Naive thymus-derived CD8-positive, alpha-beta T cell (primary cell): ENCODE results near the gene STK11. TPM values are rescaled to one million over a fixed set of nuclear protein-coding genes. Genes with fewer than 3 reads are reported as not detected.
"Not testable (repeated sequence)": the region's sequence is repeated elsewhere in the genome, so short reads cannot be mapped to it uniquely, and the experiment has no call there.

ENCODE experiments used
- ATAC-seq, 2 donors: fragments of 150-1000 bp; cut with Tn5 transposase in 1 of 2; sonication (Bioruptor Pico), chemical (Tn5 transposase) in 1 of 2; 1 replicate in 1 of 2; 2 replicates in 1 of 2; pipeline ENCODE4 v1.10.0; 2021; ENCODE audit warnings: mild to moderate bottlenecking in 2 of 2, moderate library complexity in 2 of 2
- POLR2A ChIA-PET: fragments of 350-600 bp; sonication (Branson Sonifier 250); formaldehyde crosslinking; loops from one replicate; lab custom pipeline; 2021; ENCODE audit warnings: antibody characterized with exemption; lab: Charles Lee
- DNase-seq, 10 donors: peaks; one replicate each; pipeline versions ENCODE4 v3.0.0 to v3.0.0-alpha.2; 2020 to 2022
- H3K27ac Mint-ChIP-seq, 10 donors: one replicate each; pipeline ENCODE4 v1.8.0; 2020 to 2022; ENCODE audit warnings: mild to moderate bottlenecking in 10 of 10, mixed read lengths in 10 of 10, moderate library complexity in 4 of 10, inconsistent platforms in 1 of 10
- H3K27me3 Mint-ChIP-seq, 5 donors: one replicate each; pipeline ENCODE4 v1.8.0; 2021 to 2022; ENCODE audit warnings: mixed read lengths in 5 of 5
- H3K36me3 Mint-ChIP-seq, 3 donors: one replicate each; pipeline ENCODE4 v1.8.0; 2020 to 2022; ENCODE audit warnings: mixed read lengths in 3 of 3, mild to moderate bottlenecking in 2 of 3, inconsistent platforms in 1 of 3
- H3K4me1 Mint-ChIP-seq, 4 donors: one replicate each; pipeline ENCODE4 v1.8.0; 2021 to 2022; ENCODE audit warnings: mixed read lengths in 4 of 4
- H3K4me3 Mint-ChIP-seq, 10 donors: one replicate each; pipeline ENCODE4 v1.8.0; 2020 to 2022; ENCODE audit warnings: mild to moderate bottlenecking in 10 of 10, mixed read lengths in 10 of 10, moderate library complexity in 6 of 10, inconsistent platforms in 1 of 10
- H3K9me3 Mint-ChIP-seq, 9 donors: one replicate each; pipeline ENCODE4 v1.8.0; 2020 to 2022; ENCODE audit warnings: mixed read lengths in 9 of 9, mild to moderate bottlenecking in 3 of 9, inconsistent platforms in 1 of 9, moderate library complexity in 1 of 9
- polyA plus RNA-seq, 3 donors: library from polyadenylated mRNA; unstranded; fragments of 300-500 nt; fragmentation: Illumina TruSeq; gene quantifications; one replicate each; pipeline ENCODE4 v1.2.3, GENCODE V29; 2021
- total RNA-seq, 8 experiments: library from RNA in 2 of 8; stranded (reverse) in 2 of 8; gene quantifications; one replicate each; pipeline ENCODE4 v1.2.3 and lab custom pipeline; 2021 to 2026

STK11 gene
- total and polyA plus RNA-seq, 5 experiments from 2014 or later: 12.3 to 96.0 (median 43.9) TPM

DNA sequence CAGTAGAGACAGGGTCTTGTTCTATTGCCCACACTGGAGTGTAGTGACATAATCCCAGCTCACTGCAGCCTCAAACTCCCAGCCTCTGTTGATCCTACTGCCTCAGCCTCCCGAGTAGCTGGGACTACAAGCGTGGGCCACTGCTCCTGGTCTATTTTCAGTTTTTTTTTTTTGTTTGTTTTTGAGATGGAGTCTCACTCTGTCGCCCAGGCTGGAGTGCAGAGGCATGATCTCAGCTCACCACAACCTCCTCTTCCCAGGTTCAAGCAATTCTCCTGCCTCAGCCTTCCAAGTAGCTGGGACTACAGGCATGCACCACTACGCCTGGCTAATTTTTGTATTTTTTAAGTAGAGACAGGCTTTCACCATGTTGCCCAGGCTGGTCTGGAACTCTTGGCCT lies 5.0 kb upstream of the STK11 start:
- Mint-ChIP-seq H3K27ac (peak overlapping the region in 3 of 10 donors; percentile 28 to 75 (median 41)), H3K4me1 (peaks cover 9 to 22% (median 13%) of the 10 kb centered on the region in 4 donors)
- DNase-seq, ATAC-seq, H3K4me3 Mint-ChIP-seq, H3K9me3 Mint-ChIP-seq, H3K27me3 Mint-ChIP-seq, H3K36me3 Mint-ChIP-seq: not testable (repeated sequence)
- POLR2A ChIA-PET: interaction anchor here (1.1 kb wide), 1 partner anchor 93 kb away, joined by 5 read pairs; no protein-coding TSS in a partner anchor

DNA sequence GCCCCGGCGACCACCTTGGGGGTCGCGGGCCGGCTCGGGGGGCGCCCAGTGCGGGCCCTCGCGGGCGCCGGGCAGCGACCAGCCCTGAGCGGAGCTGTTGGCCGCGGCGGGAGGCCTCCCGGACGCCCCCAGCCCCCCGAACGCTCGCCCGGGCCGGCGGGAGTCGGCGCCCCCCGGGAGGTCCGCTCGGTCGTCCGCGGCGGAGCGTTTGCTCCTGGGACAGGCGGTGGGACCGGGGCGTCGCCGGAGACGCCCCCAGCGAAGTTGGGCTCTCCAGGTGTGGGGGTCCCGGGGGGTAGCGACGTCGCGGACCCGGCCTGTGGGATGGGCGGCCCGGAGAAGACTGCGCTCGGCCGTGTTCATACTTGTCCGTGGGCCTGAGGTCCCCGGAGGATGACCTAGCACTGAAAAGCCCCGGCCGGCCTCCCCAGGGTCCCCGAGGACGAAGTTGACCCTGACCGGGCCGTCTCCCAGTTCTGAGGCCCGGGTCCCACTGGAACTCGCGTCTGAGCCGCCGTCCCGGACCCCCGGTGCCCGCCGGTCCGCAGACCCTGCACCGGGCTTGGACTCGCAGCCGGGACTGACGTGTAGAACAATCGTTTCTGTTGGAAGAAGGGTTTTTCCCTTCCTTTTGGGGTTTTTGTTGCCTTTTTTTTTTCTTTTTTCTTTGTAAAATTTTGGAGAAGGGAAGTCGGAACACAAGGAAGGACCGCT lies 729 bp downstream of the STK11 start:
- Mint-ChIP-seq H3K4me3 (peak overlapping the region; percentile 91 to 98 (median 94)), H3K27me3 (no peaks in the 10 kb centered on the region), H3K27ac (peak overlapping the region; percentile 82 to 96 (median 92)), H3K9me3 (no peaks in the 10 kb centered on the region), H3K4me1 (peaks cover 19 to 51% (median 42%) of the 10 kb centered on the region in 4 donors), H3K36me3 (peaks cover 0 to 3% (median 1%) of the 10 kb centered on the region in 3 donors)
- DNase-seq (no peak), ATAC-seq (no peak)
- POLR2A ChIA-PET: interaction anchor here (0.5 to 1.3 kb wide), 7 partner anchors 11 to 286 kb away, joined by 3 to 5 read pairs (median 4); no protein-coding TSS in a partner anchor

DNA sequence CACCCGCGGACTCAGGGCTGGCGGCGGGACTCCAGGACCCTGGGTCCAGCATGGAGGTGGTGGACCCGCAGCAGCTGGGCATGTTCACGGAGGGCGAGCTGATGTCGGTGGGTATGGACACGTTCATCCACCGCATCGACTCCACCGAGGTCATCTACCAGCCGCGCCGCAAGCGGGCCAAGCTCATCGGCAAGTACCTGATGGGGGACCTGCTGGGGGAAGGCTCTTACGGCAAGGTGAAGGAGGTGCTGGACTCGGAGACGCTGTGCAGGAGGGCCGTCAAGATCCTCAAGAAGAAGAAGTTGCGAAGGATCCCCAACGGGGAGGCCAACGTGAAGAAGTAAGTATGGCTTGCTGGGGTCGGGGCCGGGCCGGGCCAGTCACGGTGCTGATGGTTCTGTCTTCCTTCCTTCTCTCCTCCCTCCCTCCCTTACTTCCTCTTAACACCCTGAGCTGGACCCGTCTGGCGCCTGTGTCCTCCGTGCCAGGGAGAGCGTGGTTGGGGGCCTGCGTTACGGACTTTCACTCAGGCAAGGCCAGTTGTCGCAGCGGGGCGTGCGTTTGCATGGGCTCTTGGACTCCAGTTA lies 1.4 kb downstream of the STK11 start:
- peaks cover 0 to 6% (median 1%) of the 10 kb centered on the region in 3 donors for H3K36me3 Mint-ChIP-seq
- POLR2A ChIA-PET: interaction anchor here (0.5 to 1.3 kb wide), 7 partner anchors 12 to 287 kb away, joined by 3 to 5 read pairs (median 4); no protein-coding TSS in a partner anchor
- ATAC-seq (no peak), DNase-seq (peak in 3 of 10 donors; percentile 33 to 38 (median 35))
- peak overlapping the region; percentile 82 to 96 (median 92) for H3K27ac Mint-ChIP-seq
- no peaks in the 10 kb centered on the region for H3K9me3 Mint-ChIP-seq
- H3K4me3 Mint-ChIP-seq: peak overlapping the region; percentile 91 to 98 (median 94)
- H3K27me3 Mint-ChIP-seq: no peaks in the 10 kb centered on the region
- H3K4me1 Mint-ChIP-seq: peaks cover 22 to 55% (median 47%) of the 10 kb centered on the region in 4 donors

DNA sequence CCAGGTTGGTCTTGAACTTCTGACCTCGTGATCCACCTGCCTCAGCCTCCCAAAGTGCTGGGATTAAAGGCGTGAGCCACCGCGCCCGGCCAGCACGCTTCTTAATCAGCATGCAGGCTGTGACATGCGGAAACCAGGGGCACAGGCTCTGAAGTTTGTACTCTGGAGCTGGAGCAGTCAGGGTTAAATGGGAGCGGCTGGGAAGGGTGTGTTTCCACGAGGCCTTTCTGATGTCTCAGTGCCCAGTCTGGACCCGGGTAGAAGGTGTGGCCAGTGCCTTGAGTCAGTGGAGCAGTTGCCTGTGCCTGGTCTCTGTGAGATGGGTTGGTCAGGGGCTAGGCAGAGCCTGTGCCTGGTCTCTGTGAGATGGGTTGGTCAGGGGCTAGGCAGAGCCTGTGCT lies 3.3 kb downstream of the STK11 start:
- DNase-seq, H3K9me3 Mint-ChIP-seq, ATAC-seq, H3K27me3 Mint-ChIP-seq: not testable (repeated sequence)
- H3K27ac Mint-ChIP-seq: peak overlapping the region in 2 of 10 donors; percentile 15 to 18
- peak overlapping the region in 7 of 10 donors; percentile 22 to 96 (median 51) for H3K4me3 Mint-ChIP-seq
- H3K36me3 Mint-ChIP-seq: peaks cover 0 to 14% (median 1%) of the 10 kb centered on the region in 3 donors
- H3K4me1 Mint-ChIP-seq: peaks cover 21 to 53% (median 45%) of the 10 kb centered on the region in 4 donors
- POLR2A ChIA-PET: interaction anchor here (1.2 kb wide), 1 partner anchor 141 kb away, joined by 3 read pairs; no protein-coding TSS in a partner anchor

DNA sequence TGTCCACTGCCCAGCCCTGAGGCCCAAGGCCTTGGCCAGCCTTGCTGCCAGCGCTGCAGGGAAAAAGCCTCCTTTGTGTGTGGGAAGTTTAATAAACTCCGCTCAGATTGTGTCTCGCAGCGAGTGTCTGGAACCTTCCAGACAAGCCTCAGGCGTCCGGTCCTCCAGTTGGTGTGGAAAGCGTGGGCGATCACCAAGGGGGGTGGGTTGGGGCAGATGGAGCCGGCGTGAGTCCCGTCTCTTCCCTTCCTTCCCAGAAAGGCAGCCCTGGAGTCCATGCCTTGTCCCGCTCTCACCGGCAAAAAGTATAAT lies 4.6 kb downstream of the STK11 start:
- Mint-ChIP-seq H3K36me3 (peaks cover 0 to 16% (median 1%) of the 10 kb centered on the region in 3 donors), H3K27ac (peak overlapping the region in 5 of 10 donors; percentile 11 to 76 (median 14)), H3K9me3 (no peaks in the 10 kb centered on the region), H3K4me1 (peaks cover 24 to 52% (median 46%) of the 10 kb centered on the region in 4 donors), H3K4me3 (peak overlapping the region in 4 of 10 donors; percentile 36 to 48 (median 44)), H3K27me3 (no peaks in the 10 kb centered on the region)
- POLR2A ChIA-PET: interaction anchor here (0.7 to 1.2 kb wide), 4 partner anchors 16 to 198 kb away, joined by 3 to 4 read pairs (median 4); no protein-coding TSS in a partner anchor
- no peak for DNase-seq
- no peak for ATAC-seq

DNA sequence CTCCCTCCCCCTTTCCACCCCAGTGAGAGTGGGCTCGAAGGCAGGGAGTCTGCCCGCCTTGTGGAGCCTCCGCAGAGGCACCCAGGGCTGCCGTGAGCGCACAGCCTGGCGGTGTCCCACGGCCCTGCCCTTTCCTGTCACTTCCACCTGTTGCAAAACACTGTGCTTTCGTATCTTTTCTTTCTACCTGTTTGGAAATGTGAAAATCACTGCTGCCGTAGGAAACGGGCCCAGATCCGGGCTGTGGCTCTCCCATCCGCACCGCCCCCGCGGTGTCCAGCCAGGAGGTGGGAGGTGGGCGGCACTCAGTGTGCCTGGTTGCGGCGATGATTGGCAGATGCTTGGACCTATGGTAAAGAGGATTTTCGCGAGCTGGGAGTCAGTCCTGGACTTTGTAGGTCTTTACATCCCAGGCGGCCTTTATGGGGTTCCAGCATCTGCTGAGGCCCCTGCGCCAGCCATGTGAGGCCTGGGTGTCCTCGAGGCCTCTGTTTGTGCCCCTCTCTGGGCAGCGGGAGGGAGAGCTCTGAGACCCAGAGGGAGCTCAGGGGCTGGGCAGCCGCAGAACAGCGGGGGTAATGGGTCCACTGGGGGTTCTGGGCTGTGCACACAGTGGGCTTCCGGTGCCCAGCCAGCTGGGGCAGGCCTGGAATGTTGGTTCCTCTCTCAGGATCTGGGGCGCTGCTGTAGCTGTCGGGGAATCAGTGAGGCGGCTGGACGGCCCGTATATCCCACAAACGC lies 6.1 kb downstream of the STK11 start:
- ATAC-seq (no peak), DNase-seq (no peak)
- Mint-ChIP-seq H3K36me3 (peaks cover 0 to 18% (median 1%) of the 10 kb centered on the region in 3 donors), H3K27me3 (no peaks in the 10 kb centered on the region), H3K4me3 (peak overlapping the region in 4 of 10 donors; percentile 7 to 60 (median 35)), H3K27ac (peak overlapping the region in 4 of 10 donors; percentile 8 to 82 (median 38)), H3K4me1 (peaks cover 23 to 54% (median 47%) of the 10 kb centered on the region in 4 donors), H3K9me3 (no peaks in the 10 kb centered on the region)
- POLR2A ChIA-PET: interaction anchor here (0.6 to 1.5 kb wide), 3 partner anchors 47 to 156 kb away, joined by 3 to 6 read pairs (median 3); no protein-coding TSS in a partner anchor

DNA sequence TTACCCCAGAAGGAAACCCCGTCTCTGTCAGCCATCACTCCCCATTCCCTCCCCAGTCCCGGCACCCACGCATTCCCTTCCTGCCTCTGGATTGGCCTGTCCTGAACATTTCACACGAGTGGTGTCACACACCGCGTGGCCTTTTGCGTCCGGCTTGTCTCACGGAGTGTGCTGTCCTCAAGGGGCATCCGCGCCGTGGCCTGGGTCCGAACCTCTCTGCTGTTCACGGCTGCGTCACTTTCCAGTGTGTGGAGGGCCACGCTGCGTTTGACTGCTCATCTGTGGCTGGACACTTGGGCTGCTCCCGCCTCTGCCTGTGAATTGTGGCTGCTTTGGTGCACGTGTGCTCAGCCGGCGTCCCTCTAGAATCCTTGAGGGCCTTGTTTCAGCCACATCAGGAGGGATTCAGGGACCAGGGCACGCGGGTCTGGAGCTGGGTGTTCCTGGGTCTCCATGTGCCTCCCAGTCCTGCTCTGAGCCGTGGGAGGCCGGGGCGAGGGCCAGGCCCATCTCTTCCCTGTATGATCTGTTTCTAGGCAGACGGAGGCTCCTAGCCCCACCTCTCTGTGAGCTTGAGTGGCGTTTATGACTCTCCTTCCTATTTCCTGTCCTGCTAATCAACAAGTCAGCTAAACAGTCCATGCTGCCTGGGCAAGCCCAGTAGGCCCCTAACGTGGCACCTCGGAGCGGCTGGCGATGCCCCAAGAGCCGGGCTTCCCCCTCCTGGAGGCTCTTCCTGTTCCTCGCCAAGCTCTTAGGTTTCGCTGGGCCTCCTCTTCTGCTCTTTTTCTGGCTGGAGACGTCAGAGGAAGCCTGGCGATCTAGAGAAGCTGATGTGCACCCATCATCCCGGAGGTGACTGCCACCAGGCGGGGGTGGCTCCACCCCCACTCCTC lies 8.1 kb downstream of the STK11 start:
- H3K36me3 Mint-ChIP-seq: peaks cover 0 to 23% (median 0%) of the 10 kb centered on the region in 3 donors
- peaks cover 16 to 47% (median 31%) of the 10 kb centered on the region in 4 donors for H3K4me1 Mint-ChIP-seq
- ATAC-seq (peak; percentile 77 to 96), DNase-seq (peak in 6 of 10 donors; percentile 41 to 61 (median 52))
- H3K27ac Mint-ChIP-seq: peak overlapping the region; percentile 85 to 95 (median 90)
- H3K9me3 Mint-ChIP-seq: no peaks in the 10 kb centered on the region
- POLR2A ChIA-PET: interaction anchor here (0.6 to 1.1 kb wide), 6 partner anchors 21 to 216 kb away, joined by 3 to 4 read pairs (median 3); partner anchors contain the start of genes ARHGAP45 and ATP5F1D
- no peaks in the 10 kb centered on the region for H3K27me3 Mint-ChIP-seq
- H3K4me3 Mint-ChIP-seq: peak overlapping the region; percentile 40 to 89 (median 74)

DNA sequence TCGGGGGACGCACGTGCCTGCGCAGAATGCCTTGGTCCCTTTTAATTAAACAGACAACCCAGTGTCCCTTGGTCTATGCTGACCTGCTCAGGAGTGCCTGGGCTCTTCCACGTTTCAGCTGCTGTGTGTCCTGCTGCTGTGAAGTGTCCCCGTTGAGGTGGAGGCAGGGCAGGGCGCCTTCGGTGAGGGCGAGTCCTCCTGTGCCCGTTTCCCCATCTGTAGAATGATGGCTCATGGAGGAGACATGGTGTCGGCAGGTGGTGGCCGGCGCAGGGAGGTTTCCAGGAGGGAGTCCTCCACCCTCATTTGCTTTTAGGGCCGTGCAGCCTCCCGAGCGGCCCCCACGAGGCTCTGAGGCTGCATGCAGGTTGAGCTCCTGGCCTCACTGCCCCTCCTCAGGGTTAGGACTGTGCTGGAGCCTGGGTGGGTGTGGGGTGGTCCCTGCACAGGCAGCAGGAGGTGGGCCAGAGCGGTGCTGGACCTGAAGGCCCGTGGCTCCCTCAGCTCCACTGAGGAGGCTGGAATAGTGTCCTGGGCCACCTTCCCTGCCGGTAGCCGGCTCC lies 8.8 kb downstream of the STK11 start:
- Mint-ChIP-seq H3K27me3 (no peaks in the 10 kb centered on the region), H3K4me1 (peaks cover 16 to 43% (median 29%) of the 10 kb centered on the region in 4 donors), H3K27ac (peak overlapping the region; percentile 85 to 95 (median 90)), H3K36me3 (peaks cover 0 to 23% (median 0%) of the 10 kb centered on the region in 3 donors), H3K4me3 (peak overlapping the region in 8 of 10 donors; percentile 47 to 89 (median 74)), H3K9me3 (no peaks in the 10 kb centered on the region)
- no peak for DNase-seq
- no peak for ATAC-seq
- POLR2A ChIA-PET: interaction anchor here (0.6 to 1.1 kb wide), 3 partner anchors 22 to 217 kb away, joined by 3 to 4 read pairs (median 3); partner anchors contain the start of gene ARHGAP45

DNA sequence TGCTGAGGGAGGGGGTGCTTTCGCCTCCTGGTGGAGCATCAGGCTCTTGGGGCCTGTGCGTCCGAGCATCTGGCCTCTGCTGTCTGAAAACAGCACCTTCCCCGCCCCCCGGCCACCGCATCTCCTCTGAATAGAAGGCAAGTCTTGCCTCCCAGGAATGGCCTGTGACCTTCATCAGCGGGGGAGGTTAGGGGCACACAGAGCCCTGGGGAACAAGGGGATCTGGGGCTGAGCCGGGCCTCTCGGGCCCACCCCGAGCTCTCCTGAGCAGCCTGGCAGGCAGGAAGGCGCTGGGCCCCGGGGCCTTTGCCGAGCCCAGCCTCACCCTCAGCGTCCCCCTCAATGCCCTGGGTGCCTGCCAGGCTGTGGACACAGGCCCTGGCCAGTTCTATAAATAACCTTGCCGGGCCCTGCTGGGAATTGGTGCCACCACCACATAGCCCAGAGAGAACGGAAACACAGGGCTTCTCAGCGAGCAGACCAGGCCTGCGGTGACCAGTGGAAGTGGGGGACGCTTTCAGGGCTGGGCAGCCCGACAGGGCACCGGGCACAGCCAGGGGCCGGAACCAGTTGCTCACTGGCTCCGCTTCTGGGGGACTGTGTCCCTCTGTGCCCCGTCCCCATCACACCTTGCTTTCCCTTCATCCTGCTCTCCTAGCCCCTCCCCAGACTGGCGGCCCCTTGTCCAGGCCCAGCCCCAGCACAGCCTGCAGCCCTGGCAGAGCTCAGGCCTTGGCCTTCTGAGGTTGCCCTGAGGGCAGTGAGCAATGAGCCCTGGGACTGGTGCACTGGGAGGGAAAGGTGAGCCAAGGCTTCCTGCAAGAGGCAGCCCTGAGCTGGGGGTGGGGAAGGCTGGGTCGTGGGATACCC lies 9.5 kb downstream of the STK11 start:
- Mint-ChIP-seq H3K27me3 (no peaks in the 10 kb centered on the region), H3K9me3 (no peaks in the 10 kb centered on the region), H3K27ac (peak overlapping the region in 3 of 10 donors; percentile 61 to 78 (median 70)), H3K4me3 (peak overlapping the region in 1 of 10 donors; percentile 38), H3K4me1 (peaks cover 14 to 37% (median 24%) of the 10 kb centered on the region in 4 donors), H3K36me3 (peaks cover 0 to 20% (median 0%) of the 10 kb centered on the region in 3 donors)
- no peak for DNase-seq
- ATAC-seq: no peak
- POLR2A ChIA-PET: interaction anchor here (1.5 kb wide), 1 partner anchor 12 kb away, joined by 7 read pairs; no protein-coding TSS in a partner anchor

DNA sequence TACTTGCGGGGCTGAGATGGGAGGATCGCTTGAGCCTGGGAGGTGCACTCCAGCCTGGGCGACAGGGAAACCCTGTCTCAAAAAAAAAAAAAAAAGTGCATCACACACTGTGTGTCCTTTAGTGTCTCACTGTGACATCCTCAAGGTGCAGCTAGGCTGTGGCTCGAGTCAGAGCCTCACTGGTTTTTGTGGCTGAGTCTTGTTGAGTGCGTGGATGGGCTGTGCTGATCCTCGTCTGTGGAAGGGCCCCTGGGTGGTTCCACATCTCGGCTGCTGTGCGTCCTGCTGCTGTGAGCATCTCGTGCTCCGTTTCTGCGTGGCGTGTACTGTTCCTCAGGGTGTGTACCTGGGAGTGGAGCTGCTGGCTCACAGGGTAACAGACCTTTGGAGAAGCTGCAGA lies 11.2 kb downstream of the STK11 start:
- Mint-ChIP-seq H3K4me1 (peaks cover 11 to 27% (median 17%) of the 10 kb centered on the region in 4 donors), H3K27me3 (no peaks in the 10 kb centered on the region), H3K4me3 (no peak overlapping the region), H3K36me3 (peaks cover 0 to 22% (median 0%) of the 10 kb centered on the region in 3 donors), H3K9me3 (no peaks in the 10 kb centered on the region), H3K27ac (peak overlapping the region in 3 of 10 donors; percentile 6 to 66 (median 65))
- POLR2A ChIA-PET: interaction anchor here (0.6 kb wide), 1 partner anchor 23 kb away, joined by 4 read pairs; no protein-coding TSS in a partner anchor
- DNase-seq (no peak), ATAC-seq (no peak)
